Stimulated activated CD4-positive, alpha-beta T cell treated with anti-CD3 and anti-CD28 coated beads, TNF-alpha, amount 100 ng/mL, for 4 hours (primary cell): ENCODE results near the gene ALOX5AP.

Experiments
- DNase-seq, 3 experiments: peaks; one replicate each; pipeline ENCODE4 v3.0.0-alpha.2; 2020; ENCODE audit warnings: low read depth in 3 of 3

Gene ALOX5AP

GRCh38 chr13:30759748-30760147, 24.4 kb downstream of the ALOX5AP start:
- DNase-seq, result no peak

- no peak for DNase-seq
Measured at GRCh38 chr13:30762643-30763042, 27.3 kb downstream of the ALOX5AP start.

GRCh38 chr13:30763786-30764413, 28.6 kb downstream of the ALOX5AP start:
- DNase-seq, result no peak

- no peak for DNase-seq
Measured at GRCh38 chr13:30766231-30766630, 30.9 kb downstream of the ALOX5AP start.

- no peak for DNase-seq
Measured at GRCh38 chr13:30770929-30771328, 35.6 kb downstream of the ALOX5AP start.

GRCh38 chr13:30773561-30773960, 38.2 kb downstream of the ALOX5AP start:
- no peak for DNase-seq

- DNase-seq, result no peak
Measured at GRCh38 chr13:30774214-30774730, 38.9 kb downstream of the ALOX5AP start.

- DNase-seq, result no peak
Measured at GRCh38 chr13:30776661-30777060, 41.3 kb downstream of the ALOX5AP start.

GRCh38 chr13:30779016-30779415, 43.7 kb downstream of the ALOX5AP start:
- no peak for DNase-seq

- DNase-seq, result no peak
Measured at GRCh38 chr13:30779608-30780007, 44.3 kb downstream of the ALOX5AP start.

- DNase-seq, result no peak
Measured at GRCh38 chr13:30780338-30780981, 45.1 kb downstream of the ALOX5AP start.

GRCh38 chr13:30785191-30785850, 50.0 kb downstream of the ALOX5AP start:
- DNase-seq, result no peak

- DNase-seq, result no peak
Measured at GRCh38 chr13:30786648-30787047, 51.3 kb downstream of the ALOX5AP start.

GRCh38 chr13:30787738-30788525, 52.6 kb downstream of the ALOX5AP start:
- DNase-seq, result no peak

- no peak for DNase-seq
Measured at GRCh38 chr13:30789166-30789862, 54.0 kb downstream of the ALOX5AP start.

GRCh38 chr13:30790592-30790991, 55.2 kb downstream of the ALOX5AP start:
- DNase-seq, result no peak

- DNase-seq, result no peak
Measured at GRCh38 chr13:30791354-30792001, 56.1 kb downstream of the ALOX5AP start.

- DNase-seq, result no peak
Measured at GRCh38 chr13:30792285-30793000, 57.1 kb downstream of the ALOX5AP start.

GRCh38 chr13:30796132-30796572, 60.8 kb downstream of the ALOX5AP start:
- DNase-seq, result no peak
